H9 (cell line): ENCODE results near the gene LIN9. TPM values are rescaled to one million over a fixed set of nuclear protein-coding genes. Genes with fewer than 3 reads are reported as not detected.

Experiments used
- DNase-seq: peaks from one replicate; pipeline ENCODE4 v3.0.0-alpha.2; 2017
- H2AFZ ChIP-seq: one replicate; pipeline ENCODE4 v1.6.1; 2013; ENCODE audit warnings: mild to moderate bottlenecking, low read length, control low read depth, moderate library complexity
- H2AK5ac ChIP-seq: 2 replicates; pipeline ENCODE4 v1.6.1; 2013; ENCODE audit warnings: low read length, control low read depth, mixed read lengths; ENCODE audit not compliant: insufficient read length
- H2BK120ac ChIP-seq: one replicate; pipeline ENCODE4 v1.6.1; 2013; ENCODE audit warnings: low read depth, mild to moderate bottlenecking, low read length, control low read depth, inconsistent platforms; ENCODE audit not compliant: poor library complexity, severe bottlenecking
- H2BK12ac ChIP-seq: 2 replicates; pipeline ENCODE4 v1.6.1; 2013; ENCODE audit warnings: low read length, control low read depth, mixed read lengths, low read depth; ENCODE audit not compliant: insufficient read length
- H2BK15ac ChIP-seq: 2 replicates; pipeline ENCODE4 v1.6.1; 2013; ENCODE audit warnings: low read depth, low read length, control low read depth
- H2BK20ac ChIP-seq: one replicate; pipeline ENCODE4 v1.6.1; 2013; ENCODE audit warnings: low read depth, mild to moderate bottlenecking, low read length, control low read depth, inconsistent platforms; ENCODE audit not compliant: poor library complexity, severe bottlenecking
- H2BK5ac ChIP-seq: 2 replicates; pipeline ENCODE4 v1.6.1; 2013; ENCODE audit warnings: low read length, control low read depth, mixed read lengths; ENCODE audit not compliant: insufficient read length
- H3K14ac ChIP-seq: 2 replicates; pipeline ENCODE4 v1.6.1; 2013; ENCODE audit warnings: low read length, control low read depth; ENCODE audit not compliant: insufficient read depth
- H3K18ac ChIP-seq: 2 replicates; pipeline ENCODE4 v1.6.1; 2013; ENCODE audit warnings: low read depth, mild to moderate bottlenecking, mixed read lengths, low read length, control low read depth; ENCODE audit not compliant: insufficient read length
- H3K23ac ChIP-seq: 2 replicates; pipeline ENCODE4 v1.6.1; 2013; ENCODE audit warnings: low read length, control low read depth, mixed read lengths, low read depth; ENCODE audit not compliant: insufficient read length
- H3K23me2 ChIP-seq: 2 replicates; pipeline ENCODE4 v1.6.1; 2013; ENCODE audit warnings: low read depth, mild to moderate bottlenecking, mixed read lengths, low read length, control low read depth; ENCODE audit not compliant: insufficient read length, poor library complexity, severe bottlenecking
- H3K27ac ChIP-seq: 2 replicates; pipeline ENCODE4 v1.5.1; 2013; ENCODE audit warnings: low read length, control low read depth, mixed read lengths, low read depth; ENCODE audit not compliant: insufficient read length
- H3K27me3 ChIP-seq: 2 replicates; pipeline ENCODE4 v1.6.1; 2013; ENCODE audit warnings: low read length, control low read depth, inconsistent platforms; ENCODE audit not compliant: insufficient read depth
- H3K4ac ChIP-seq: 2 replicates; pipeline ENCODE4 v1.6.1; 2013; ENCODE audit warnings: low read depth, mild to moderate bottlenecking, control low read depth, inconsistent platforms, low read length, moderate library complexity
- H3K4me1 ChIP-seq: 2 replicates; pipeline ENCODE4 v1.6.1; 2013; ENCODE audit warnings: low read length, control low read depth, inconsistent platforms; ENCODE audit not compliant: insufficient read depth
- H3K4me2 ChIP-seq: 2 replicates; pipeline ENCODE4 v1.6.1; 2013; ENCODE audit warnings: low read length, control low read depth, mixed read lengths; ENCODE audit not compliant: insufficient read length, insufficient read depth
- H3K56ac ChIP-seq: 2 replicates; pipeline ENCODE4 v1.6.1; 2013; ENCODE audit warnings: low read depth, mild to moderate bottlenecking, mixed read lengths, low read length, control low read depth; ENCODE audit not compliant: insufficient read length
- H3K79me1 ChIP-seq: 2 replicates; pipeline ENCODE4 v1.6.1; 2013; ENCODE audit warnings: low read depth, mild to moderate bottlenecking, moderate library complexity, low read length, control low read depth, inconsistent platforms; ENCODE audit not compliant: insufficient read depth, poor library complexity, severe bottlenecking
- H3K79me2 ChIP-seq: 2 replicates; pipeline ENCODE4 v1.6.1; 2013; ENCODE audit warnings: low read length, control low read depth, inconsistent platforms; ENCODE audit not compliant: insufficient read depth
- H3K9ac ChIP-seq: 2 replicates; pipeline ENCODE4 v1.6.1; 2013; ENCODE audit warnings: low read length, control low read depth, mixed read lengths; ENCODE audit not compliant: insufficient read length; ENCODE audit errors: extremely low read depth
- H3K9me3 ChIP-seq: one replicate; pipeline ENCODE4 v1.6.1; 2013; ENCODE audit warnings: low read depth, low read length, inconsistent platforms; ENCODE audit not compliant: control insufficient read depth
- H3T11ph ChIP-seq: one replicate; pipeline ENCODE4 v1.6.1; 2013; ENCODE audit warnings: mild to moderate bottlenecking, low read length, control low read depth, inconsistent platforms
- H4K20me1 ChIP-seq: one replicate; pipeline ENCODE4 v1.6.1; 2013; ENCODE audit not compliant: control insufficient read depth, insufficient read length, insufficient read depth
- H4K5ac ChIP-seq: 2 replicates; pipeline ENCODE4 v1.6.1; 2013; ENCODE audit warnings: low read depth, mild to moderate bottlenecking, mixed read lengths, low read length, control low read depth; ENCODE audit not compliant: insufficient read length
- H4K8ac ChIP-seq: replicated peaks from 2 replicates; pipeline ENCODE4 v1.6.1; 2013; ENCODE audit warnings: low read length, control low read depth, mixed read lengths, low read depth; ENCODE audit not compliant: insufficient read length
- H4K91ac ChIP-seq: 2 replicates; pipeline ENCODE4 v1.6.1; 2013; ENCODE audit warnings: low read depth, mild to moderate bottlenecking, moderate library complexity, mixed read lengths, low read length, control low read depth; ENCODE audit not compliant: insufficient read length
- H3K27ac Mint-ChIP-seq, 3 experiments: 2 replicates in 2 of 3; 3 replicates in 1 of 3; pipeline ENCODE4 v1.8.0; 2020 to 2021; ENCODE audit warnings: mixed read lengths in 3 of 3, mild to moderate bottlenecking in 1 of 3, moderate library complexity in 1 of 3
- H3K27me3 Mint-ChIP-seq: 2 replicates; pipeline ENCODE4 v1.8.0; 2021; ENCODE audit warnings: low read depth, mild to moderate bottlenecking, moderate library complexity, mixed read lengths
- H3K36me3 Mint-ChIP-seq, 3 experiments: 2 replicates in 2 of 3; 3 replicates in 1 of 3; pipeline ENCODE4 v1.8.0; 2020 to 2021; ENCODE audit warnings: low read depth in 3 of 3, mixed read lengths in 3 of 3; ENCODE audit not compliant: insufficient read depth in 1 of 3
- H3K4me1 Mint-ChIP-seq, 2 experiments: 2 replicates each; pipeline ENCODE4 v1.8.0; 2020; ENCODE audit warnings: mixed read lengths in 2 of 2
- H3K4me3 Mint-ChIP-seq, 2 experiments: 2 replicates in 1 of 2; 3 replicates in 1 of 2; pipeline ENCODE4 v1.8.0; 2020 to 2021; ENCODE audit warnings: mild to moderate bottlenecking in 2 of 2, mixed read lengths in 2 of 2, moderate library complexity in 1 of 2
- H3K9me3 Mint-ChIP-seq, 2 experiments: 2 replicates in 1 of 2; 3 replicates in 1 of 2; pipeline ENCODE4 v1.8.0; 2020; ENCODE audit warnings: mild to moderate bottlenecking in 2 of 2, mixed read lengths in 2 of 2, moderate library complexity in 1 of 2
- CTCF ChIP-seq: fragments of 200-600 bp; sonication (generic); conservative IDR thresholded peaks from 3 replicates; pipeline ENCODE4 v1.8.0; 2021; ENCODE audit warnings: antibody characterized with exemption, mild to moderate bottlenecking
- whole genome bisulfite sequencing: extraction: QIAGEN DNeasy Blood & Tissue Kit; methylation state at CpG from one replicate; pipeline ENCODE4 v1.1.7; 2013; ENCODE audit warnings: missing lambda C conversion rate, low lambda C conversion rate, mixed read lengths; ENCODE audit not compliant: insufficient read length; ENCODE audit errors: extremely low coverage; 5-methylcytosine and 5-hydroxymethylcytosine counted together
- total RNA-seq: library from RNA; stranded (reverse); gene quantifications from 2 replicates; pipeline ENCODE4 v1.2.1, GENCODE V29; 2021

The LIN9 gene
- total RNA-seq, 1 experiment from 2014 or later: 9.5 TPM

- H3K56ac ChIP-seq: no peak overlapping the region
- H3K4me1 ChIP-seq: no peaks in the 10 kb centered on the region; the same call in 1 of the 2 replicates
- no peak overlapping the region for H3K18ac ChIP-seq
- no peaks in the 10 kb centered on the region for H3K27me3 ChIP-seq
- no peak for TF ChIP-seq CTCF
- no peak for DNase-seq
- no peaks in the 10 kb centered on the region for H3K27me3 Mint-ChIP-seq
- peaks cover 7 to 12% of the 10 kb centered on the region in 2 experiments; a peak in 3 of 4 replicates for H3K4me1 Mint-ChIP-seq
- H3K79me1 ChIP-seq: no peaks in the 10 kb centered on the region
- peaks cover 0 to 12% (median 6%) of the 10 kb centered on the region in 3 experiments; a peak in 4 of 7 replicates for H3K36me3 Mint-ChIP-seq
- no peak overlapping the region for H2BK5ac ChIP-seq
- H2BK15ac ChIP-seq: no peak overlapping the region
- no peaks in the 10 kb centered on the region for H3K9me3 ChIP-seq
- no CpG with 5 or more reads among the region's 3 CpGs for WGBS
- H4K20me1 ChIP-seq: no peaks in the 10 kb centered on the region
- H3K4ac ChIP-seq: no peak overlapping the region
- no peak overlapping the region for H4K5ac ChIP-seq
- no peak overlapping the region for H3K14ac ChIP-seq
- H2AFZ ChIP-seq: no peak overlapping the region
- no peak overlapping the region for H3K4me3 Mint-ChIP-seq
- no peak overlapping the region for H2AK5ac ChIP-seq
- no peak overlapping the region for H2BK12ac ChIP-seq
- no peak overlapping the region for H3K27ac ChIP-seq
- H2BK120ac ChIP-seq: no peak overlapping the region
- no peak overlapping the region for H2BK20ac ChIP-seq
- H3K4me2 ChIP-seq: no peak overlapping the region
- H3K9me3 Mint-ChIP-seq: no peaks in the 10 kb centered on the region
- H3K23ac ChIP-seq: no peak overlapping the region
- no peak overlapping the region for H3K9ac ChIP-seq
- H4K8ac ChIP-seq: no peak overlapping the region
- no peaks in the 10 kb centered on the region for H3K79me2 ChIP-seq
- no peaks in the 10 kb centered on the region for H3K23me2 ChIP-seq
- H3T11ph ChIP-seq: no peak overlapping the region
- H4K91ac ChIP-seq: no peak overlapping the region
- no peak overlapping the region for H3K27ac Mint-ChIP-seq
Measured at GRCh38 chr1:226351709-226352108, 42.7 kb upstream of the LIN9 start.
